ENCODE measurements around the gene TCF25.
"Not testable (repeated sequence)": the region's sequence is repeated elsewhere in the genome, so short reads cannot be mapped to it uniquely, and the experiment has no call there.

Gene TCF25

DNA sequence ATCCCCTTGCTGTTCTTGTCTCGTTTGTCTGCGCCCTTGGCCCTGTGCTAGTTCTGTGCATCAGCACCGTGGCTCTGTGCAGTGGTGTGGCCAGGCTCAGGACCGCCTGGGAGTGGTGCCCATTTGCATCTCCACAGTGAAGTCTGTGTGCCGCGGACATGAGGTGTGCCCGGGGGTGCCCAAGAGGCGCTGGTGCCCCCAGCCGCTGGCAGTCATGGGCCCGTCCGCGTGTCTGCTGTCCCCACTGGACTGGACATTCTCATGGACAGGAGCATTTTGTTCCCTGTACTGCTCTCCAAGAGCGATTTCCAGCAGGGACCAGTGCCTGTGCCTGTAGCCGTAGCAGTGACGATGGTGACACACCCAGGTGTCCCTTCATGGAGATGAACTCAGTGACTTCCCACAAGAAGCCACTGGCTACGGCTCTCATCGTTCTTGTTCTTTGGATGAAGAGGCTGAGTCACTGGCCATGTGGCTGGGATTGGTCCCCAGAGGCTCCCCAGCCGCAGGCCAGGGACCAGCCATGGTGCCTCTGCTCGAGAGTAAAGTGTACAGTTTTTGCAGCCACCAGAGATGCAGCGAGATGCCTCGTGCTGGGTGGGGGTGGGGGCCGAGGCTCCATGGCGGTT lies 32.2 kb downstream of the TCF25 start:
- DNase-seq, result no peak

- no peak for DNase-seq
Observed at GRCh38 chr16:89906140-89907025, 33.0 kb downstream of the TCF25 start.

GRCh38 chr16:89907055-89907814 lies 33.8 kb downstream of the TCF25 start:
- no peak for DNase-seq

- no peak for DNase-seq
Observed at GRCh38 chr16:89908236-89908635, 34.8 kb downstream of the TCF25 start.

GRCh38 chr16:89909777-89910716 lies 36.7 kb downstream of the TCF25 start:
- peak; percentile 70 for DNase-seq

- DNase-seq, result no peak
Observed at GRCh38 chr16:89910717-89911354, 37.4 kb downstream of the TCF25 start.

GRCh38 chr16:89911375-89911774 lies 38.0 kb downstream of the TCF25 start:
- DNase-seq, result no peak

- DNase-seq, result no peak
Observed at GRCh38 chr16:89912143-89912542, 38.8 kb downstream of the TCF25 start.

DNA sequence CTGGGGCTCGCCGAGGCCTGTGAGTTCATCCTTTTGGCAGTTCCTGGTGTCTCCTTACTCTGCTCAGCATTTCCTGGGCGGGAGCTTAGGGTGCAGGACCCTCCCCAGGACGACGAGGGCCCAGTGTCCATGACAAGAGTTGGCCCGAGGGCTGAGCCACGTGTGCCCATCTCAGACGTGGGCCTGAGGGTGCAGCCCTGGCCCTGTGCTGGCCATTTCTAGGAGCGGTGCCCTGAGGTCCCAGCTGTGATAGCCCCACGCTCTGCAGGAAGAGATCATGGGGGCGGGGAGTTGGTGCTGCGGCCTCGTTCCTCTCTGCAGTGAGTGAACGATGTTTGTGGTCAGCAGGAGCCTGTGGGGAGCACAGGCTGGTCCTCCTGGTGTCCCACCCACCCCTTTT lies 39.2 kb downstream of the TCF25 start:
- DNase-seq, result no peak

DNA sequence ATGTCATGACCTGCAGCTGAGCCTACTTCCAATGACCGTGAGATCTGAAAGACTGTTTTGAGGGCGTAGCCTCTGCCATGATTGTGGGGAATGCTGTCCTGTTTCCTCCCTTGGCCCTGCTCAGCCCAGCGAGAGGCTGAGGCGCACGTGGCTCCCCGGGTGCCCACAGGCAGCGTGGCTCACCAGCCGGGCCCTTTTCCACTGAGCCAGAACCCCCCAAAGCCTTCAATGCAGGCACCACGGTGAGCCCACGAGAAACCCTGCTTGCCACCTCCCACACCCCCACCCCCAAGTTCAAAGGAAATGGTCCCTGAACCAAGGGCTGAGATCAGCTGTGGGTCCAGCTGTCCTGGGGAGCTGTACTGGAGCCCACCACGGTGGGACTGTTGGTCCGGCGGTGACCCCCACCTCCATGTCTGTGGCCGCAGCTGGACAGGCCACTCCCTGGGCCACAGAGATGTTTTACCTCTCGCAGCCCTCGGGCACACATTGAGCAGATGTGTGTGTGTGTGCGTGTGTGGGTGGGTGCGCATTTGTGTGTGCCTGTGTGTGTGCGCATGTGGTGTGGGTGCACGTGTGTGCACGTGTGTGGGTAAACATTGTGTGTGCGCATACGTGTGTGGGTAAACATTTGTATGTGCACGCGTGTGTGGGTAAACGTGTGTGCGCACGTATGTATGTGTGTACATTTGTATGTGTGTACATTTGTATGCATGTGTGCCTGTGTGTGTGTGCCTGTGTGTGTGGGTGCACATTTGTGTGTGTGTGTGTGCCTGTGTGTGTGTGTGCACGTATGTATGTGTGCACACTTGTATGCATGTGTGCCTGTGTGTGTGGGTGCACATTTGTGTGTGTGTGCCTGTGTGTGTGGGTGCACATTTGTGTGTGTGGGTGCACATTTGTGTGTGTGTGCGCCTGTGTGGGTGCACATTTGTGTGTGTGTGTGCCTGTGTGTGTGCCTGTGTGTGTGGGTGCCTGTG lies 40.3 kb downstream of the TCF25 start:
- no peak for DNase-seq

DNA sequence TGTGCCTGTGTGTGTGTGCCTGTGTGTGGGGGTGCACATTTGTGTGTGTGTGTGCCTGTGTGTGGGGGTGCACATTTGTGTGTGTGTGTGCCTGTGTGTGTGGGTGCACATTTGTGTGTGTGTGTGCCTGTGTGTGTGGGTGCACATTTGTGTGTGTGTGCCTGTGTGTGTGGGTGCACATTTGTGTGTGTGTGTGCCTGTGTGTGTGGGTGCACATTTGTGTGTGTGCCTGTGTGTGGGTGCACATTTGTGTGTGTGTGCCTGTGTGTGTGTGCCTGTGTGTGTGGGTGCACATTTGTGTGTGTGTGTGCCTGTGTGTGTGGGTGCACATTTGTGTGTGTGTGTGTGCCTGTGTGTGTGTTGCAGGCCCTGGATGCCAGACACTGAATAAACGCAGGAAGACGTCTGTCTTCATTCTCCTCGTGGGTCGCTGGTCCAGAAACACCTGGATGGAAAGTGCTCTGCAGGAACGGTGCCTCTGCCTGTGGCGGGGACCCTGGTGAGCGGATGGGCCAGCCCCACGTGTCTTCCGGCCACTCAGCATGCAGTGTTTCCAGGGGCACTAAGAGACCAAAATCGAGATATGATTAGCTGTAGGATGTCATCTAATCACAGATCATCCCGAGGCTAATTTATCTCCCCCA lies 41.4 kb downstream of the TCF25 start:
- not testable (repeated sequence) for DNase-seq

GRCh38 chr16:89915303-89916232 lies 42.2 kb downstream of the TCF25 start:
- no peak for DNase-seq

DNA sequence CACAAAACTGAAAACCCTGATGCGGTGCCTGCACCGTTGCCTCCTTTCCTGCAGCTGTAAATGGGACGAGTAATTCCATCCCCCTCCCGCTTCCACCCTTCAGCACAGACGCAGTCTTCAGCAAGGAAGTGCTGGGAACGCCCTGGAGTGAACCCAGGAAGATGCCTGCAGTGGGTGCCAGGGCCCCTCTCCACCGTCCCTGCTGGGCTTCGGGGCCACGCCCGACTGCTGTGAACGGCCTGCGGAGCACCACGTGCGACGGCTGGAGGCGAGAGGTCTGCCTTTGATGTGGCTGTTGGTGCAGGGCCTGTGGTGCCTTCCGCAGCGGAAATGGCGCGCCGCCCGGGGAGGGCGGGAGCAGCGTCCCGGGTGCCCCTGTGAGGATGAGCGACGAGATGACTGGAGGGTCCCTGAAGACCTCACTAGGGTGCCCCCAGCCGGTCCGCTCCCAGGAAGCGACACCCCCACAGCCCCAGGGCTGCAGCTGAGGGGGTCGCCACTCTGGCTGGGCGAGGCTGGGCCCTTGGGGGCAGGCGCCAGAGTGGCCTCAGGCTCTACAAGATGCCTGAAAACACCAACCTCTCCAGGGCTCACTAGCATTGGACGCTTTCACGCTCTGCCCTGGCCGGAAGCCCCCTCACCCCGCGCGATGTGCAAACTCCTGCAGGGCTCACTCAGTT lies 44.5 kb downstream of the TCF25 start:
- DNase-seq, result peak; percentile 83

GRCh38 chr16:89918453-89919347 lies 45.3 kb downstream of the TCF25 start, which contains the start of gene MC1R:
MC1R (plus strand) TSS chr16:89918862; CDS start chr16:89919259, 397 bp downstream.
- DNase-seq, result no peak

- no peak for DNase-seq
Observed at GRCh38 chr16:89919535-89920406, 46.4 kb downstream of the TCF25 start.

DNA sequence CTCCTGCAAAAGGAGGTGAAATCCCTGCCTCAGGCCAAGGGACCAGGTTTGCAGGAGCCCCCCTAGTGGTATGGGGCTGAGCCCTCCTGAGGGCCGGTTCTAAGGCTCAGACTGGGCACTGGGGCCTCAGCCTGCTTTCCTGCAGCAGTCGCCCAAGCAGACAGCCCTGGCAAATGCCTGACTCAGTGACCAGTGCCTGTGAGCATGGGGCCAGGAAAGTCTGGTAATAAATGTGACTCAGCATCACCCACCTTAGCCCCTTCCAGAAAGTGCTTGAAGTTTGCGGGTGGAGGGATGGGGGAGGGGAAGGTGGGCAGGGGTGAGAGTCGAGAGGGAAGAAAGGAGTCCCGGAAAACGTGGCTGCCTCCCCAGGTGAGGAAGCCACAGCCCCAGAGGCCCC lies 47.3 kb downstream of the TCF25 start:
- DNase-seq, result no peak

Data from CD4-positive, alpha-beta T cell treated with Interleukin-21 for 1 hour (primary cell).